Karpas-422 (cell line): Measurements from ENCODE around the gene FHDC1. TPM values are rescaled to one million over a fixed set of nuclear protein-coding genes. Genes with fewer than 3 reads are reported as not detected.

Source experiments
- DNase-seq: peaks from one replicate; pipeline ENCODE4 v3.0.0-alpha.2; 2015
- H2AFZ ChIP-seq: fragments of 200-600 bp; sonication (generic); 2 replicates; pipeline ENCODE4 v1.6.1; 2014; ENCODE audit warnings: antibody characterized with exemption, low read length, mixed read lengths
- H3K27ac ChIP-seq: fragments of 200-600 bp; sonication (generic); 2 replicates; pipeline ENCODE4 v1.5.1; 2014; ENCODE audit warnings: mild to moderate bottlenecking, low read length, moderate library complexity
- H3K27me3 ChIP-seq: fragments of 200-600 bp; sonication (generic); 2 replicates; pipeline ENCODE4 v1.6.1; 2014; ENCODE audit warnings: low read length, mixed read lengths
- H3K36me3 ChIP-seq: fragments of 200-600 bp; sonication (generic); 2 replicates; pipeline ENCODE4 v1.6.1; 2014; ENCODE audit warnings: low read length, mixed read lengths; ENCODE audit not compliant: insufficient read depth
- H3K4me1 ChIP-seq: fragments of 200-600 bp; sonication (generic); 2 replicates; pipeline ENCODE4 v1.6.1; 2014; ENCODE audit warnings: mild to moderate bottlenecking, low read length, mixed read lengths
- H3K4me2 ChIP-seq: fragments of 200-600 bp; sonication (generic); 2 replicates; pipeline ENCODE4 v1.6.1; 2014; ENCODE audit warnings: low read length, low read depth, mild to moderate bottlenecking; ENCODE audit not compliant: poor library complexity, severe bottlenecking
- H3K4me3 ChIP-seq: fragments of 200-600 bp; sonication (generic); 2 replicates; pipeline ENCODE4 v1.5.1; 2014; ENCODE audit warnings: mild to moderate bottlenecking, antibody characterized with exemption, low read length, mixed read lengths
- H3K79me2 ChIP-seq: fragments of 200-600 bp; sonication (generic); 2 replicates; pipeline ENCODE4 v1.6.1; 2014; ENCODE audit warnings: mild to moderate bottlenecking, low read length, mixed read lengths
- H3K9ac ChIP-seq: fragments of 200-600 bp; sonication (generic); 2 replicates; pipeline ENCODE4 v1.6.0; 2014; ENCODE audit warnings: low read length
- H3K9me2 ChIP-seq: fragments of 200-600 bp; sonication (generic), shearing (Covaris generic); replicated peaks from 2 replicates; pipeline ENCODE4 v1.6.0; 2014; ENCODE audit warnings: mild to moderate bottlenecking, low read length, moderate library complexity; ENCODE audit not compliant: insufficient read depth
- H3K9me3 ChIP-seq: fragments of 300-700, 200-600 bp; sonication (generic); 2 replicates; pipeline ENCODE4 v1.6.1; 2014; ENCODE audit warnings: low read length, mixed read lengths
- H4K20me1 ChIP-seq: fragments of 200-600 bp; sonication (generic); 2 replicates; pipeline ENCODE4 v1.6.1; 2014; ENCODE audit warnings: mild to moderate bottlenecking, antibody characterized with exemption, low read length, low read depth; ENCODE audit not compliant: insufficient read depth
- total RNA-seq: library from RNA; depleted of rRNA; stranded (reverse); fragments of >200 nt; shearing (Covaris generic); gene quantifications from 2 replicates; pipeline ENCODE4 v1.2.3, GENCODE V29; 2014; ENCODE audit warnings: low replicate concordance

Gene FHDC1
- total RNA-seq, 1 experiment from 2014 or later: 0.07 TPM

DNA sequence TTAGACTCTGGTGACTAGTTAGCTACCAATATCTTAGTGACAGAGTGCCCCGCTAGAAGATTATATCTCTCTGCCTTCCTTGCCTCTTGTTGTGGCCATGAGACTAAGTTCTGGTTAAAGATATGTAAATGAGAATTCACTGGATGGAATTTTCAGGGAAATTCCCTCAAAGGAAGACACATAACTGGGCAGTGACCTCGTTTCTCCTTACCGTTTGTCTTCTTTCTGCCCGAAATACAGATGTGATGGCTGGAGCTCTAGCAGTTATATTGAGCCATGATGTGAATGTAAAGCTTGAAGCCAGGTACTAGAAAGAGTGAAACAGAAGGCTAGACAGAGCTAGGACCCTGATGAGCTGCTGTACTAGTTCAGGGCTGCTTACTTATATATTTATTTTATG, 80.5 kb downstream of the FHDC1 start:
- no peak overlapping the region for H2AFZ ChIP-seq
- no peak overlapping the region for H3K4me3 ChIP-seq
- H3K36me3 ChIP-seq: no peaks in the 10 kb centered on the region
- H3K27me3 ChIP-seq: no peaks in the 10 kb centered on the region; the same call in 1 of the 2 replicates
- H3K9me3 ChIP-seq: no peaks in the 10 kb centered on the region
- H3K4me2 ChIP-seq: no peak overlapping the region
- no peaks in the 10 kb centered on the region for H3K4me1 ChIP-seq
- H3K79me2 ChIP-seq: no peaks in the 10 kb centered on the region
- H3K9me2 ChIP-seq: no peaks in the 10 kb centered on the region
- H3K9ac ChIP-seq: no peak overlapping the region
- no peak overlapping the region for H3K27ac ChIP-seq
- DNase-seq: no peak
- no peaks in the 10 kb centered on the region for H4K20me1 ChIP-seq

DNA sequence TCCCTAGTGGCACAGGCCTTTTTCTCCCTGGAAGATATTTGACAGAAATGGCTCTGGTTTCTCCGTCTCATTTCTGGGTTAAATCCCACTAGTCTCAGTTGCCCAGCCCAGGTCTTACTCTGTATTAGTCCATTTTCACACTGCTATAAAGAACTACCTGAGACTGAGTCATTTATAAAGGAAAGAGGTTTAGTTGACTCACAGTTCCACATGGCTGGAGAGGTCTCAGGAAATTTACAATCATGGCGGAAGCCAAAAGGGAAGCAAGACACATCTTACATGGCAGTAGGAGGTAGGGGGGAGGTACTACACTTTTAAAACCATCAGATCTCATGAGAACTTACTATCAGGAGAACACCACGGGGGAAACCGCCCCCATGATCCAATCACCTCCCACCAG, 81.9 kb downstream of the FHDC1 start:
- Histone ChIP-seq H4K20me1 (no peaks in the 10 kb centered on the region), H3K36me3 (no peaks in the 10 kb centered on the region), H3K9me3 (no peaks in the 10 kb centered on the region), H3K9me2 (no peaks in the 10 kb centered on the region), H3K9ac (no peak overlapping the region), H3K4me2 (no peak overlapping the region), H3K79me2 (no peaks in the 10 kb centered on the region), H3K27ac (no peak overlapping the region), H2AFZ (no peak overlapping the region), H3K27me3 (no peaks in the 10 kb centered on the region; the same call in 1 of the 2 replicates), H3K4me1 (no peaks in the 10 kb centered on the region), H3K4me3 (no peak overlapping the region)
- DNase-seq: no peak

DNA sequence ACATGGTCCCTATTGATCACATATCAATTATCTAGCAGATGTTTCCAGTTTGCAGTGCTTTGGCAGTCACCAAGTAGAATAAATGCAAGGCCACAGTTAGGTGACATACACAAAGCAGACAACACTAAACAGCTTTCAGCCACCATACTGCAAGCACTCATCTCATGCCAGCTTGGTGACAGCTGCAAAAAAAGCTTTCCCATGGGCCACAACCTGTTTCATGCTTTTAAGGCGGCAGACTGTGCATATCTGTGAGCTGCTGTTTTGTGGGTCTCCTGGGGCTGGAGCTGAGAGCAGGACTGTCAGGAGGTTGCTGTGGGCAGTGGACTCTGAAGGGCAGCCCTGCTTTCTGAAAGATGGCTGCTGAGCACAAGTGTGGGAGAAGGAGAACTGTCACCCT, 82.6 kb downstream of the FHDC1 start:
- Histone ChIP-seq H3K79me2 (no peaks in the 10 kb centered on the region), H3K4me2 (no peak overlapping the region), H3K9me2 (no peaks in the 10 kb centered on the region), H3K4me3 (no peak overlapping the region), H3K9me3 (no peaks in the 10 kb centered on the region), H3K36me3 (no peaks in the 10 kb centered on the region), H3K27me3 (no peaks in the 10 kb centered on the region; the same call in 1 of the 2 replicates), H3K27ac (no peak overlapping the region), H3K4me1 (no peaks in the 10 kb centered on the region; the same call in 1 of the 2 replicates), H4K20me1 (no peaks in the 10 kb centered on the region), H2AFZ (no peak overlapping the region), H3K9ac (no peak overlapping the region)
- no peak for DNase-seq

DNA sequence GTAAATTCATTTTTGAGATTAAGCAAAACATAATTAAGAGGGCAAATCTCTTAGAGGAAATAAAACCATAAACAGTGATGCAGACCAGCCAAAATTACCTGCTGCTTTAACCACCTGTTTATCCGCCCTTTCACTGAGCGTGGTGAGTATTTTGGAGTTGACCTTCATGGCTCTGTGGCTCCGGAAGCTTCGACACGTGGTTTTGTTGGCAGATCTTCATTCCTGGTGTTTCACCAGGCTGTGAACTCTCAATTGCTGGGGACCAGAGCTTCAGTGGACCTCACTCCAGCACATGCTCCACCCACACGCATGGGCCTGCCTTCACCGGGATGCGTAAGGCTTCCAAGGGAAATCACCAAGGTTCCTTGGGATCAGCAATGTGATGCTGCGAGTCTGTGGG, 83.8 kb downstream of the FHDC1 start:
- Histone ChIP-seq H3K9me2 (no peaks in the 10 kb centered on the region), H2AFZ (no peak overlapping the region), H3K27me3 (no peaks in the 10 kb centered on the region; the same call in 1 of the 2 replicates), H3K4me3 (no peak overlapping the region), H3K36me3 (no peaks in the 10 kb centered on the region), H4K20me1 (no peaks in the 10 kb centered on the region), H3K27ac (no peak overlapping the region), H3K9ac (no peak overlapping the region), H3K79me2 (no peaks in the 10 kb centered on the region), H3K9me3 (no peaks in the 10 kb centered on the region), H3K4me2 (no peak overlapping the region), H3K4me1 (peaks cover 3% of the 10 kb centered on the region; the same call in 1 of the 2 replicates)
- no peak for DNase-seq

DNA sequence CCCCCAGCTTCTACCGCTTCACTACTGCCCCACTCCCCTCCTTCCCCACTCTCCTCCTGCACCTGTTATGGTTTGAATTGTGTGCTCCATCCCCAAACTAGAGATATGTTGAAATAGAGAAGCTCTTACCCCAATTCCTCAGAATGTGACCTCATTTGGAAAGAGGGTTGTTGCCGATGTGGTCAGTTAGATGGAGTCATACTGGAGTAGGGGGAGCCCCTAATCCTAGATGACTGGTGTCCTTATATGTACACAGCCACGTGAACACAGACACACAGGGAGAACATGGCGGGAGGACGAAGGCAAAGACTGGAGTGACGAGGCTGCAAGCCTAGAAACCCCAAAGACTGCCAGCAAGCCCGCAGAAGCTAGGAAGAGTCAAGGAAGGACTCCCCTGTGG, 84.3 kb downstream of the FHDC1 start:
- H3K36me3 ChIP-seq: no peaks in the 10 kb centered on the region
- no peak overlapping the region for H3K27ac ChIP-seq
- no peak overlapping the region for H3K4me3 ChIP-seq
- H2AFZ ChIP-seq: no peak overlapping the region
- peaks cover 5% of the 10 kb centered on the region for H3K4me1 ChIP-seq
- no peak overlapping the region for H3K4me2 ChIP-seq
- H3K79me2 ChIP-seq: no peaks in the 10 kb centered on the region
- DNase-seq: no peak
- no peak overlapping the region for H3K9ac ChIP-seq
- H3K9me2 ChIP-seq: no peaks in the 10 kb centered on the region
- no peaks in the 10 kb centered on the region for H4K20me1 ChIP-seq
- no peaks in the 10 kb centered on the region for H3K9me3 ChIP-seq
- no peaks in the 10 kb centered on the region; the same call in 1 of the 2 replicates for H3K27me3 ChIP-seq

DNA sequence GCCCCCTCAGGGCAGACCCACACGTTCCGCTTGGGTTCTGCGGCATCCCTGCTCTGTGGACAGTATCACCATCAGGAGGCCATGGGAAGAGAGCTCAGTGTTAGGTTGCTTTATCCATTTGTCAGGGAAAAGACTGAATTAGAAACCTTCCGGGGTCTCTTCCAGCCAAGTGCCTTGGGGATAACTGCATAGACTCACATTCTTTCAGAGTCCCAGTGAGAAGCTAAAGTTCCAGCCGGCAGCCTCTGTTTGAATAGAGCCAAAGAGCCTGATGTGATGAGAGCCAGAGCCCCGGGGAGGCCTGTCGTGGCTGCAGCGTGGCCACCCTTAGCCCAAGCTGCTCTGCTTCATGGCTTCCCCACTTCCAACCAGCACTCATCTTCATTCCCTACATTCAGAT, 85.2 kb downstream of the FHDC1 start:
- Histone ChIP-seq H3K9ac (no peak overlapping the region), H3K79me2 (no peaks in the 10 kb centered on the region), H2AFZ (no peak overlapping the region), H4K20me1 (no peaks in the 10 kb centered on the region), H3K36me3 (no peaks in the 10 kb centered on the region), H3K9me3 (no peaks in the 10 kb centered on the region), H3K4me2 (no peak overlapping the region), H3K4me1 (peaks cover 9% of the 10 kb centered on the region), H3K4me3 (no peak overlapping the region), H3K9me2 (no peaks in the 10 kb centered on the region), H3K27ac (no peak overlapping the region), H3K27me3 (no peaks in the 10 kb centered on the region; the same call in 1 of the 2 replicates)
- DNase-seq: no peak

DNA sequence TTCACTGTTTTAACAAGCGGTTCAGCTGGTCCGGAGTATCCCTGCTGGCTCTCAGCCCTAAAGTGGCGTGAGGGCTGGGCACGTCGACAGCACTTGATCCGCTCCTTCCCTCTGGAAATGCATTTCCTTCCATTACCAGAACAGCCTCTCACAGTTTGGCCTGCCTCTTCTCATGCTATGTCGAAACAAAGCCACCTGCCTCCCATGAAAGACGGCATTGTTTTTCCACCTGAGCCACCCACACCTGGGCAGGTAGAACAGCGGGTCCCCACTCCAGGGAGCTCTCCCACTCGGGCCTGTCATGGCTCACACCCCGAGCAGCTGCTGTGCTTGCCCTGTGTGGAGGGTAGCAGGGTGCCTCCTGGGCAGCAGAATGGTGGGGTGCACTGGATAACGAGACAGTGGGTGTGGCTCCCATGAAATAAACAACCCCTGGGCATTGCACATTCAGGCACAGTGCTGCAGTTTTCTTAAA, 86.2 kb downstream of the FHDC1 start:
- Histone ChIP-seq H3K27me3 (no peaks in the 10 kb centered on the region; the same call in 1 of the 2 replicates), H3K36me3 (no peaks in the 10 kb centered on the region), H3K9ac (no peak overlapping the region), H3K9me3 (no peaks in the 10 kb centered on the region), H3K79me2 (no peaks in the 10 kb centered on the region), H3K4me3 (no peak overlapping the region), H3K4me2 (no peak overlapping the region), H3K27ac (no peak overlapping the region), H2AFZ (no peak overlapping the region), H4K20me1 (no peaks in the 10 kb centered on the region), H3K4me1 (peaks cover 9% of the 10 kb centered on the region), H3K9me2 (no peaks in the 10 kb centered on the region)
- no peak for DNase-seq

DNA sequence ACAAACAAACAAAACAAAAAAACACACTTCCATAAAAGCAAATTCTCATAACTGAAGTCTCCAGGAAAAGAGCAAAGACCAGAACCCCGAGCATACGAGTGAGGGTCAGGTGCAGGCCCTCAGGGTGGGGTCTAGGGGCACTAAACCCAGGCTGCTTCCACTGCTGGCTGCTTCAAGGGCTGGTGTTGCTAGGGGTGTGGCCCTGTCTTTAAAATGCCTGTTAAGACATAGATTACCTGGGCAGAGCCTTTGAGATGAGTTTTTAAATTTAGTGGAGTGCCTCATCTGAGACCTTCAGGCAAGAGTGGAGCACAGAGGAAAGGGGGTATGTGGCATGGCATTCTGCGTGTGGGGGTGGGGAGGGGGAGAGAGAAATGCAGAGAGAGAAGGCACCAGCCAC, 87.0 kb downstream of the FHDC1 start:
- no peaks in the 10 kb centered on the region for H3K36me3 ChIP-seq
- peaks cover 9% of the 10 kb centered on the region for H3K4me1 ChIP-seq
- no peak overlapping the region for H3K4me2 ChIP-seq
- H3K27ac ChIP-seq: no peak overlapping the region
- no peaks in the 10 kb centered on the region for H4K20me1 ChIP-seq
- no peak overlapping the region for H2AFZ ChIP-seq
- H3K9ac ChIP-seq: no peak overlapping the region
- H3K4me3 ChIP-seq: no peak overlapping the region
- H3K9me3 ChIP-seq: no peaks in the 10 kb centered on the region
- no peaks in the 10 kb centered on the region for H3K27me3 ChIP-seq
- H3K79me2 ChIP-seq: no peaks in the 10 kb centered on the region
- H3K9me2 ChIP-seq: no peaks in the 10 kb centered on the region
- no peak for DNase-seq
